Neural cell (in vitro differentiated cells): ENCODE results near the gene MBNL2. TPM values are rescaled to one million over a fixed set of nuclear protein-coding genes. Genes with fewer than 3 reads are reported as not detected.

Experiments used
- H2AFZ ChIP-seq: fragments of 200-600, 300-800 bp; sonication (generic), shearing (Covaris generic); 2 replicates; pipeline ENCODE4 v1.6.0; 2014; ENCODE audit warnings: low read depth, mild to moderate bottlenecking, antibody characterized with exemption, low read length, moderate library complexity
- H3F3A ChIP-seq: fragments of 200-600 bp; shearing (Covaris generic); 2 replicates; pipeline ENCODE4 v1.6.1; 2016; ENCODE audit warnings: mild to moderate bottlenecking, moderate library complexity, mixed read lengths, antibody characterized with exemption, low read length; ENCODE audit not compliant: insufficient read depth, poor library complexity, severe bottlenecking
- H3K27ac ChIP-seq: fragments of 200-600, 300-800 bp; sonication (generic), shearing (Covaris generic); 2 replicates; pipeline ENCODE4 v1.5.1; 2014; ENCODE audit warnings: mild to moderate bottlenecking, low read length, moderate library complexity
- H3K27me3 ChIP-seq: fragments of 300-800, 200-600 bp; sonication (generic), shearing (Covaris generic); 2 replicates; pipeline ENCODE4 v1.6.0; 2014; ENCODE audit warnings: mild to moderate bottlenecking, low read depth, low read length, moderate library complexity; ENCODE audit not compliant: insufficient read depth
- H3K36me3 ChIP-seq: fragments of 300-800, 200-600 bp; sonication (generic), shearing (Covaris generic); 2 replicates; pipeline ENCODE4 v1.5.1; 2014; ENCODE audit warnings: mild to moderate bottlenecking, antibody characterized with exemption, low read length, moderate library complexity; ENCODE audit not compliant: insufficient read depth
- H3K4me2 ChIP-seq: fragments of 300-800, 200-600 bp; sonication (generic), shearing (Covaris generic); 2 replicates; pipeline ENCODE4 v1.6.0; 2014; ENCODE audit warnings: mild to moderate bottlenecking, low read length
- H3K4me3 ChIP-seq: fragments of 300-800, 200-600 bp; sonication (generic), shearing (Covaris generic); 2 replicates; pipeline ENCODE4 v1.5.1; 2014; ENCODE audit warnings: mild to moderate bottlenecking, low read length, moderate library complexity
- H3K79me2 ChIP-seq: fragments of 200-600 bp; shearing (Covaris generic); replicated peaks from 2 replicates; pipeline ENCODE4 v1.6.0; 2014; ENCODE audit warnings: mild to moderate bottlenecking, low read length, moderate library complexity; ENCODE audit not compliant: insufficient read depth
- H3K9ac ChIP-seq: fragments of 300-800, 200-600 bp; sonication (generic), shearing (Covaris generic); 2 replicates; pipeline ENCODE4 v1.6.1; 2016; ENCODE audit warnings: mild to moderate bottlenecking, low read length, mixed read lengths
- H3K9me2 ChIP-seq: fragments of 200-600 bp; shearing (Covaris generic); 2 replicates; pipeline ENCODE4 v1.6.1; 2016; ENCODE audit warnings: mild to moderate bottlenecking, low read length, mixed read lengths; ENCODE audit not compliant: insufficient read depth
- H3K9me3 ChIP-seq: fragments of 200-600, 300-800 bp; sonication (generic), shearing (Covaris generic); 2 replicates; pipeline ENCODE4 v1.6.1; 2016; ENCODE audit warnings: mild to moderate bottlenecking, mixed run types, low read length, moderate library complexity, mixed read lengths
- H4K20me1 ChIP-seq: fragments of 200-600 bp; shearing (Covaris generic); 2 replicates; pipeline ENCODE4 v1.6.1; 2016; ENCODE audit warnings: mild to moderate bottlenecking, mixed run types; ENCODE audit not compliant: insufficient read depth
- EP300 ChIP-seq: fragments of 450-650 bp; conservative IDR thresholded peaks from 2 replicates; pipeline ENCODE4 v1.6.1; 2014; ENCODE audit warnings: antibody characterized with exemption, mild to moderate bottlenecking, moderate library complexity; ENCODE audit not compliant: poor library complexity, severe bottlenecking
- EZH2 ChIP-seq: fragments of 200-600, 300-800 bp; shearing (Covaris generic), sonication (generic); IDR thresholded peaks from 2 replicates; pipeline ENCODE4 v1.6.1; 2014; ENCODE audit warnings: antibody characterized with exemption, low read length, borderline replicate concordance, mild to moderate bottlenecking; ENCODE audit not compliant: insufficient read depth, poor library complexity, severe bottlenecking
- MXI1 ChIP-seq: fragments of 450-650 bp; conservative IDR thresholded peaks from 2 replicates; pipeline ENCODE4 v1.6.1; 2014; ENCODE audit warnings: antibody characterized with exemption, mild to moderate bottlenecking; ENCODE audit not compliant: poor library complexity, severe bottlenecking
- POLR2AphosphoS5 ChIP-seq: IDR thresholded peaks from 2 replicates; pipeline ENCODE4 v1.6.1; 2012
- RAD21 ChIP-seq: fragments of 450-650 bp; conservative IDR thresholded peaks from 2 replicates; pipeline ENCODE4 v1.6.1; 2014; ENCODE audit warnings: antibody characterized with exemption, mild to moderate bottlenecking, moderate library complexity
- REST ChIP-seq: IDR thresholded peaks from 2 replicates; pipeline ENCODE4 v1.6.1; 2012; ENCODE audit warnings: borderline replicate concordance
- SMC3 ChIP-seq: fragments of 450-650 bp; conservative IDR thresholded peaks from 2 replicates; pipeline ENCODE4 v1.6.1; 2014; ENCODE audit warnings: antibody characterized with exemption, mild to moderate bottlenecking, moderate library complexity; ENCODE audit not compliant: poor library complexity
- TAF1 ChIP-seq: IDR thresholded peaks from 2 replicates; pipeline ENCODE4 v1.6.1; 2012; ENCODE audit warnings: low read depth
- polyA plus RNA-seq: library from polyadenylated mRNA; depleted of rRNA; stranded (reverse); fragments of >200 nt; gene quantifications from 2 replicates; pipeline ENCODE4 v1.2.3, GENCODE V29; 2014
- TF ChIP-seq, protein P1 (sequence below): fragments of 450-650 bp; IDR thresholded peaks from 2 replicates; pipeline ENCODE4 v1.5.1; 2014; ENCODE audit warnings: antibody characterized with exemption, mild to moderate bottlenecking, moderate library complexity; ENCODE audit not compliant: poor library complexity, severe bottlenecking

MBNL2 gene
- polyA plus RNA-seq, 1 donor from 2014 or later = 4.3 TPM

GRCh38 chr13:97233499-97233898 is 11.4 kb downstream of the MBNL2 start:
- Histone ChIP-seq H3K27ac (no peak overlapping the region), H2AFZ (no peak overlapping the region), H3K4me2 (no peak overlapping the region), H4K20me1 (no peaks in the 10 kb centered on the region), H3K36me3 (no peaks in the 10 kb centered on the region), H3F3A (no peaks in the 10 kb centered on the region), H3K9me2 (no peaks in the 10 kb centered on the region), H3K27me3 (no peaks in the 10 kb centered on the region), H3K79me2 (no peaks in the 10 kb centered on the region), H3K4me3 (no peak overlapping the region), H3K9me3 (no peaks in the 10 kb centered on the region), H3K9ac (no peak overlapping the region)
- TF ChIP-seq REST (no peak), RAD21 (no peak), TAF1 (no peak), EP300 (no peak), SMC3 (no peak), POLR2AphosphoS5 (no peak), MXI1 (no peak), EZH2 (no peak)
- TF ChIP-seq, protein P1, sequence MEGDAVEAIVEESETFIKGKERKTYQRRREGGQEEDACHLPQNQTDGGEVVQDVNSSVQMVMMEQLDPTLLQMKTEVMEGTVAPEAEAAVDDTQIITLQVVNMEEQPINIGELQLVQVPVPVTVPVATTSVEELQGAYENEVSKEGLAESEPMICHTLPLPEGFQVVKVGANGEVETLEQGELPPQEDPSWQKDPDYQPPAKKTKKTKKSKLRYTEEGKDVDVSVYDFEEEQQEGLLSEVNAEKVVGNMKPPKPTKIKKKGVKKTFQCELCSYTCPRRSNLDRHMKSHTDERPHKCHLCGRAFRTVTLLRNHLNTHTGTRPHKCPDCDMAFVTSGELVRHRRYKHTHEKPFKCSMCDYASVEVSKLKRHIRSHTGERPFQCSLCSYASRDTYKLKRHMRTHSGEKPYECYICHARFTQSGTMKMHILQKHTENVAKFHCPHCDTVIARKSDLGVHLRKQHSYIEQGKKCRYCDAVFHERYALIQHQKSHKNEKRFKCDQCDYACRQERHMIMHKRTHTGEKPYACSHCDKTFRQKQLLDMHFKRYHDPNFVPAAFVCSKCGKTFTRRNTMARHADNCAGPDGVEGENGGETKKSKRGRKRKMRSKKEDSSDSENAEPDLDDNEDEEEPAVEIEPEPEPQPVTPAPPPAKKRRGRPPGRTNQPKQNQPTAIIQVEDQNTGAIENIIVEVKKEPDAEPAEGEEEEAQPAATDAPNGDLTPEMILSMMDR = no peak

- H3K27me3 ChIP-seq = no peaks in the 10 kb centered on the region
- H2AFZ ChIP-seq = no peak overlapping the region
- no peak overlapping the region for H3K4me2 ChIP-seq
- H3K27ac ChIP-seq = no peak overlapping the region
- H3K9me2 ChIP-seq = no peaks in the 10 kb centered on the region
- no peaks in the 10 kb centered on the region for H3F3A ChIP-seq
- no peak overlapping the region for H3K4me3 ChIP-seq
- H3K9me3 ChIP-seq = no peaks in the 10 kb centered on the region
- TF ChIP-seq EZH2 = no peak
- TF ChIP-seq RAD21 = no peak
- TF ChIP-seq TAF1 = no peak
- TF ChIP-seq REST = no peak
- TF ChIP-seq POLR2AphosphoS5 = no peak
- no peak for TF ChIP-seq EP300
- no peak for TF ChIP-seq MXI1
- TF ChIP-seq, protein P1 = no peak
- TF ChIP-seq SMC3 = no peak
- H3K36me3 ChIP-seq = no peaks in the 10 kb centered on the region
- no peaks in the 10 kb centered on the region for H4K20me1 ChIP-seq
- H3K79me2 ChIP-seq = no peaks in the 10 kb centered on the region
- H3K9ac ChIP-seq = no peak overlapping the region
Observed at GRCh38 chr13:97234236-97234635, 12.1 kb downstream of the MBNL2 start.
